Measurements from ENCODE around the gene PTPRO.

GRCh38 chr12:15522574-15523187 is 200.4 kb downstream of the PTPRO start:
- TF ChIP-seq CTCF (IDR thresholded peaks at IDR 0.05) (peak; percentile 36 to 45 (median 40)), POLR2A (IDR thresholded peaks at IDR 0.05) (no peak)
